Activated naive CD4-positive, alpha-beta T cell treated with anti-CD3 and anti-CD28 coated beads, Interleukin-2, amount 50 U/mL, for 72 hours (primary cell): ENCODE data around the gene CCDC167. TPM values are rescaled to one million over a fixed set of nuclear protein-coding genes. Genes with fewer than 3 reads are reported as not detected.

ENCODE experiments used
- ATAC-seq, 2 donors: fragments of 150-1000 bp; cut with Tn5 transposase; 2 replicates each; pipeline ENCODE4 v1.10.0; 2021; ENCODE audit warnings: mild to moderate bottlenecking in 2 of 2, moderate library complexity in 2 of 2
- DNase-seq, 2 donors: peaks; one replicate each; pipeline ENCODE4 v3.0.0; 2021 to 2022; ENCODE audit warnings: low spot score in 2 of 2
- H3K27ac Mint-ChIP-seq, 2 donors: one replicate each; pipeline ENCODE4 v1.8.0; 2022; ENCODE audit warnings: mild to moderate bottlenecking in 2 of 2, mixed read lengths in 2 of 2
- H3K36me3 Mint-ChIP-seq, 2 donors: one replicate each; pipeline ENCODE4 v1.8.0; 2022; ENCODE audit warnings: mixed read lengths in 2 of 2
- H3K9me3 Mint-ChIP-seq, 2 donors: one replicate each; pipeline ENCODE4 v1.8.0; 2022; ENCODE audit warnings: mixed read lengths in 2 of 2
- total RNA-seq, 2 donors: library from RNA; stranded (reverse); gene quantifications; one replicate each; pipeline ENCODE4 v1.2.3, GENCODE V29; 2022

CCDC167 gene
- total RNA-seq, 2 donors from 2014 or later: 53.3 to 68.6 TPM

GRCh38 chr6:37535428-37535758 lies 35.7 kb upstream of the CCDC167 start:
- Mint-ChIP-seq H3K36me3 (no peaks in the 10 kb centered on the region), H3K27ac (no peak overlapping the region), H3K9me3 (no peaks in the 10 kb centered on the region)
- no peak for DNase-seq
- no peak for ATAC-seq

GRCh38 chr6:37534893-37535292 lies 35.2 kb upstream of the CCDC167 start:
- Mint-ChIP-seq H3K36me3 (no peaks in the 10 kb centered on the region), H3K27ac (no peak overlapping the region), H3K9me3 (no peaks in the 10 kb centered on the region)
- no peak for ATAC-seq
- no peak for DNase-seq

GRCh38 chr6:37532122-37532521 lies 32.4 kb upstream of the CCDC167 start:
- Mint-ChIP-seq H3K27ac (no peak overlapping the region), H3K9me3 (no peaks in the 10 kb centered on the region), H3K36me3 (no peaks in the 10 kb centered on the region)
- no peak for DNase-seq
- ATAC-seq: no peak

- Mint-ChIP-seq H3K36me3 (no peaks in the 10 kb centered on the region), H3K27ac (no peak overlapping the region), H3K9me3 (no peaks in the 10 kb centered on the region)
- DNase-seq (no peak), ATAC-seq (no peak)
These were observed 31.8 kb upstream of the CCDC167 start for GRCh38 chr6:37531437-37532036.

- H3K36me3 Mint-ChIP-seq: no peaks in the 10 kb centered on the region
These were observed 31.3 kb upstream of the CCDC167 start for GRCh38 chr6:37531026-37531425.

GRCh38 chr6:37530297-37530696 lies 30.6 kb upstream of the CCDC167 start:
- DNase-seq (no peak), ATAC-seq (no peak)
- Mint-ChIP-seq H3K36me3 (no peaks in the 10 kb centered on the region), H3K9me3 (no peaks in the 10 kb centered on the region), H3K27ac (no peak overlapping the region)

More at GRCh38 chr6:37531026-37531425, 31.3 kb upstream of the CCDC167 start:
- H3K27ac Mint-ChIP-seq: no peak overlapping the region
- DNase-seq: no peak
- ATAC-seq: no peak
- H3K9me3 Mint-ChIP-seq: no peaks in the 10 kb centered on the region

GRCh38 chr6:37528541-37528940 lies 28.8 kb upstream of the CCDC167 start:
- Mint-ChIP-seq H3K27ac (no peak overlapping the region), H3K36me3 (no peaks in the 10 kb centered on the region), H3K9me3 (no peaks in the 10 kb centered on the region)
- ATAC-seq: no peak
- DNase-seq: no peak

GRCh38 chr6:37525460-37526357 lies 26.0 kb upstream of the CCDC167 start:
- Mint-ChIP-seq H3K27ac (no peak overlapping the region), H3K9me3 (no peaks in the 10 kb centered on the region), H3K36me3 (no peaks in the 10 kb centered on the region)
- ATAC-seq (no peak), DNase-seq (no peak)

GRCh38 chr6:37524970-37525318 lies 25.3 kb upstream of the CCDC167 start:
- DNase-seq: no peak
- Mint-ChIP-seq H3K27ac (no peak overlapping the region), H3K36me3 (no peaks in the 10 kb centered on the region), H3K9me3 (no peaks in the 10 kb centered on the region)
- no peak for ATAC-seq

GRCh38 chr6:37524025-37524969 lies 24.6 kb upstream of the CCDC167 start:
- H3K36me3 Mint-ChIP-seq: peaks cover 0 to 3% of the 10 kb centered on the region in 2 donors
- no peaks in the 10 kb centered on the region for H3K9me3 Mint-ChIP-seq
- ATAC-seq (no peak), DNase-seq (no peak)
- H3K27ac Mint-ChIP-seq: no peak overlapping the region

GRCh38 chr6:37523412-37523811 lies 23.7 kb upstream of the CCDC167 start:
- no peak for DNase-seq
- Mint-ChIP-seq H3K9me3 (no peaks in the 10 kb centered on the region), H3K27ac (no peak overlapping the region), H3K36me3 (peaks cover 0 to 8% of the 10 kb centered on the region in 2 donors)
- no peak for ATAC-seq

GRCh38 chr6:37522836-37523235 lies 23.1 kb upstream of the CCDC167 start:
- Mint-ChIP-seq H3K36me3 (peaks cover 0 to 8% of the 10 kb centered on the region in 2 donors), H3K9me3 (no peaks in the 10 kb centered on the region), H3K27ac (peak overlapping the region in 1 of 2 donors; percentile 6)
- DNase-seq: no peak
- ATAC-seq: no peak

GRCh38 chr6:37521674-37522073 lies 22.0 kb upstream of the CCDC167 start:
- no peaks in the 10 kb centered on the region for H3K9me3 Mint-ChIP-seq
- H3K27ac Mint-ChIP-seq: peak overlapping the region; percentile 6 to 89
- ATAC-seq: peak in 1 of 2 donors; percentile 0
- DNase-seq: no peak
- peaks cover 0 to 8% of the 10 kb centered on the region in 2 donors for H3K36me3 Mint-ChIP-seq

GRCh38 chr6:37520926-37521325 lies 21.2 kb upstream of the CCDC167 start:
- Mint-ChIP-seq H3K9me3 (no peaks in the 10 kb centered on the region), H3K36me3 (peaks cover 0 to 8% of the 10 kb centered on the region in 2 donors), H3K27ac (no peak overlapping the region)
- DNase-seq: no peak
- no peak for ATAC-seq

- no peak for ATAC-seq
- H3K36me3 Mint-ChIP-seq: peaks cover 0 to 8% of the 10 kb centered on the region in 2 donors
- no peaks in the 10 kb centered on the region for H3K9me3 Mint-ChIP-seq
- DNase-seq: no peak
- H3K27ac Mint-ChIP-seq: no peak overlapping the region
These were observed 19.8 kb upstream of the CCDC167 start for GRCh38 chr6:37519461-37519860.

GRCh38 chr6:37518116-37518515 lies 18.4 kb upstream of the CCDC167 start:
- Mint-ChIP-seq H3K36me3 (peaks cover 0 to 8% of the 10 kb centered on the region in 2 donors), H3K9me3 (no peaks in the 10 kb centered on the region), H3K27ac (peak overlapping the region in 1 of 2 donors; percentile 92)
- ATAC-seq (no peak), DNase-seq (no peak)

- ATAC-seq: peak; percentile 47 to 68
These were observed 17.7 kb upstream of the CCDC167 start for GRCh38 chr6:37517411-37517812.

More at GRCh38 chr6:37517411-37517812, 17.7 kb upstream of the CCDC167 start:
- Mint-ChIP-seq H3K36me3 (peaks cover 0 to 8% of the 10 kb centered on the region in 2 donors), H3K27ac (peak overlapping the region; percentile 92 to 97), H3K9me3 (no peaks in the 10 kb centered on the region)
- peak; percentile 67 to 83 for DNase-seq
